HepG2 (cell line): ENCODE data around the gene FRRS1. TPM values are rescaled to one million over a fixed set of nuclear protein-coding genes. Genes with fewer than 3 reads are reported as not detected.
A peak's percentile ranks its signal among the peaks of the same experiment; 100 is the strongest.

Experiments used
- ELF1 ChIP-seq: sonication (generic); formaldehyde crosslinking; IDR thresholded peaks from 2 replicates; pipeline ENCODE4 v1.4.0; 2020; ENCODE audit warnings: missing genetic modification reagents
- ELF4 ChIP-seq: sonication (generic); formaldehyde crosslinking; IDR thresholded peaks from 2 replicates; pipeline ENCODE4 v1.5.0; 2020; ENCODE audit warnings: missing genetic modification reagents, mild to moderate bottlenecking, moderate library complexity, borderline replicate concordance
- GABPB1 ChIP-seq: IDR thresholded peaks from 2 replicates; pipeline ENCODE4 v1.6.1; 2016; ENCODE audit warnings: mild to moderate bottlenecking, missing genetic modification reagents, moderate library complexity, missing compliant biosample characterization
- HDAC2 ChIP-seq: sonication (generic); formaldehyde crosslinking; IDR thresholded peaks from 2 replicates; pipeline ENCODE4 v1.4.0; 2020; ENCODE audit warnings: missing genetic modification reagents
- HMGXB4 ChIP-seq, 2 experiments: sonication (generic) in 1 of 2; formaldehyde crosslinking in 1 of 2; IDR thresholded peaks; 2 replicates each; pipeline versions ENCODE4 v1.4.0 to v1.6.1; 2018 to 2020; ENCODE audit warnings: missing genetic modification reagents in 2 of 2, borderline replicate concordance in 1 of 2, low read depth in 1 of 2, mild to moderate bottlenecking in 1 of 2, missing biosample characterization in 1 of 2
- PHF5A ChIP-seq: IDR thresholded peaks from one replicate; pipeline ENCODE4 v1.6.1; 2018; ENCODE audit warnings: low read depth, missing genetic modification reagents; ENCODE audit not compliant: unreplicated experiment
- POLR2A ChIP-seq, 2 experiments: IDR thresholded peaks; 2 replicates each; pipeline ENCODE4 v1.6.1; 2011; ENCODE audit warnings: low read depth in 2 of 2, low read length in 2 of 2, mild to moderate bottlenecking in 1 of 2, moderate library complexity in 1 of 2; ENCODE audit not compliant: insufficient read depth in 1 of 2
- RARA ChIP-seq: IDR thresholded peaks from 2 replicates; pipeline ENCODE4 v1.6.1; 2016; ENCODE audit warnings: missing genetic modification reagents, missing compliant biosample characterization
- SAP130 ChIP-seq: IDR thresholded peaks from 2 replicates; pipeline ENCODE4 v1.6.1; 2016; ENCODE audit warnings: low read depth
- SIX1 ChIP-seq: sonication (generic); formaldehyde crosslinking; IDR thresholded peaks from 2 replicates; pipeline ENCODE4 v1.4.0; 2020; ENCODE audit warnings: missing genetic modification reagents, borderline replicate concordance
- SNAI1 ChIP-seq: sonication (generic); formaldehyde crosslinking; IDR thresholded peaks from 2 replicates; pipeline ENCODE4 v1.5.0; 2020; ENCODE audit warnings: mild to moderate bottlenecking, missing genetic modification reagents, borderline replicate concordance
- TRAFD1 ChIP-seq: sonication (generic); formaldehyde crosslinking; IDR thresholded peaks from 2 replicates; pipeline ENCODE4 v1.5.1; 2020; ENCODE audit warnings: missing genetic modification reagents, mild to moderate bottlenecking, borderline replicate concordance
- ZFP36 ChIP-seq: fragments of 150-350 bp; IDR thresholded peaks from 2 replicates; pipeline ENCODE4 v1.6.1; 2018; ENCODE audit warnings: borderline replicate concordance, low read length, low read depth; ENCODE audit not compliant: partially characterized antibody
- ZNF230 ChIP-seq: sonication (generic); formaldehyde crosslinking; IDR thresholded peaks from 2 replicates; pipeline ENCODE4 v1.4.0; 2020; ENCODE audit warnings: mild to moderate bottlenecking, missing genetic modification reagents
- ZNF720 ChIP-seq: sonication (generic); formaldehyde crosslinking; IDR thresholded peaks from 2 replicates; pipeline ENCODE4 v1.4.0; 2020; ENCODE audit warnings: missing genetic modification reagents
- ZNF792 ChIP-seq: IDR thresholded peaks from 2 replicates; pipeline ENCODE4 v1.6.1; 2016
- polyA plus RNA-seq, 8 experiments: library from polyadenylated mRNA; depleted of rRNA in 3 of 8; stranded (reverse) in 7 of 8; unstranded in 1 of 8; fragments of >200 nt; fragmentation: Illumina TruSeq in 4 of 8; extraction: Trizol in 4 of 8; gene quantifications; 2 replicates each; pipeline versions ENCODE4 v1.2.1 to v1.2.3, GENCODE V29; 2011 to 2016; ENCODE audit warnings: low read depth in 4 of 8, missing spikeins in 1 of 8, mixed read lengths in 1 of 8; ENCODE audit not compliant: insufficient read depth in 1 of 8
- total RNA-seq, 5 experiments: library from RNA; depleted of rRNA; stranded (reverse); fragments of >200 nt; fragmentation: Illumina TruSeq; extraction: Trizol; gene quantifications; 2 replicates each; pipeline ENCODE4 v1.2.3, GENCODE V29; 2016; ENCODE audit warnings: low read depth in 1 of 5
- TF ChIP-seq, protein P1 (sequence below): IDR thresholded peaks from 2 replicates; pipeline ENCODE4 v1.6.1; 2016; ENCODE audit warnings: control low read depth
- TF ChIP-seq, protein P2 (sequence below): sonication (generic); formaldehyde crosslinking; IDR thresholded peaks from 2 replicates; pipeline ENCODE4 v1.5.1; 2020; ENCODE audit warnings: missing genetic modification reagents, mild to moderate bottlenecking, borderline replicate concordance
- TF ChIP-seq, protein P3 (sequence below): IDR thresholded peaks from 2 replicates; pipeline ENCODE4 v1.6.1; 2016; ENCODE audit warnings: mild to moderate bottlenecking
- TF ChIP-seq, protein P4 (sequence below): sonication (generic); formaldehyde crosslinking; IDR thresholded peaks from 2 replicates; pipeline ENCODE4 v1.8.0; 2022; ENCODE audit warnings: missing genetic modification reagents, mild to moderate bottlenecking, moderate library complexity, borderline replicate concordance

The FRRS1 gene
- total and polyA plus RNA-seq, 2 of the 13 experiments (the other 11 are each of a cell fraction or from before 2014, with no cell fraction given): 22.6 to 23.4 TPM

DNA sequence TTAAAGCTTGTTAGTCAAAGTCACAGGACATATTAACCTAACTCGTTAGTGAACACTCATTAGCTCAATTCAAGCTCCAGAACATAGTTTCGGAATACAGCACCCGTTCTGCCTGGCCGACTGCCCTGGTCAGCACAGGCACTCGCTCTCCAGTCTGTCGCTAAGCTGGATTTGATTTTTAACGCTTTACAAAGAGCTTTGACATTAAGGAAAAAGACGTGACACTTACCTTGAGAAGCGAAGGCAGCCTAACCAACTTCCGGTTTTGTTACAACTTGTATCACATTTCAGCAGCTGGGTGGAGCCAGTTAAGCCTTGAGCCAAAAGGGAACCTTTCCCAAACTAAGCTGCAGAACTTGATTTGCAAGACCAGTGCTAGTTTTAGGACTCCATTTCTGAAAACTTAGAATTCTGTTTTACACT lies at the start of gene FRRS1 (continued):
- TF ChIP-seq ELF4 (CRISPR knock-in tag) (0 out of 2 replicates have a peak, but pooled peaks have one; percentile 45), RARA (CRISPR knock-in tag) (peak; percentile 24; the same call in 1 of the 2 replicates), SIX1 (CRISPR knock-in tag) (peak; percentile 92; the same call in 1 of the 2 replicates), PHF5A (CRISPR knock-in tag) (no peak), HMGXB4 (CRISPR knock-in tag; IDR thresholded peaks at IDR 0.05; ENCODE audit: borderline replicate concordance in 1 of 2, low read depth in 1 of 2) (0 out of 4 replicates have a peak, but pooled peaks of 1 of the 2 experiments have one; percentile 39), GABPB1 (CRISPR knock-in tag) (peak; percentile 75), ELF1 (CRISPR knock-in tag) (peak; percentile 89), ZNF720 (CRISPR knock-in tag) (no peak), TRAFD1 (CRISPR knock-in tag) (no peak), HDAC2 (0 out of 2 replicates have a peak, but pooled peaks have one; percentile 33), POLR2A (IDR thresholded peaks at IDR 0.05; ENCODE audit: insufficient read depth in 1 of 2, low read depth in 2 of 2, low read length in 2 of 2) (peak; percentile 49 to 51; a peak in 2 of 4 replicates), ZFP36 (no peak), SAP130 (CRISPR knock-in tag) (peak; percentile 77), SNAI1 (CRISPR knock-in tag) (no peak), ZNF792 (CRISPR knock-in tag) (no peak), ZNF230 (0 out of 2 replicates have a peak, but pooled peaks have one; percentile 33)
- TF ChIP-seq, protein P1, sequence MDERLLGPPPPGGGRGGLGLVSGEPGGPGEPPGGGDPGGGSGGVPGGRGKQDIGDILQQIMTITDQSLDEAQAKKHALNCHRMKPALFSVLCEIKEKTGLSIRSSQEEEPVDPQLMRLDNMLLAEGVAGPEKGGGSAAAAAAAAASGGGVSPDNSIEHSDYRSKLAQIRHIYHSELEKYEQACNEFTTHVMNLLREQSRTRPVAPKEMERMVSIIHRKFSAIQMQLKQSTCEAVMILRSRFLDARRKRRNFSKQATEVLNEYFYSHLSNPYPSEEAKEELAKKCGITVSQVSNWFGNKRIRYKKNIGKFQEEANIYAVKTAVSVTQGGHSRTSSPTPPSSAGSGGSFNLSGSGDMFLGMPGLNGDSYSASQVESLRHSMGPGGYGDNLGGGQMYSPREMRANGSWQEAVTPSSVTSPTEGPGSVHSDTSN (CRISPR knock-in tag): no peak
- TF ChIP-seq, protein P2, sequence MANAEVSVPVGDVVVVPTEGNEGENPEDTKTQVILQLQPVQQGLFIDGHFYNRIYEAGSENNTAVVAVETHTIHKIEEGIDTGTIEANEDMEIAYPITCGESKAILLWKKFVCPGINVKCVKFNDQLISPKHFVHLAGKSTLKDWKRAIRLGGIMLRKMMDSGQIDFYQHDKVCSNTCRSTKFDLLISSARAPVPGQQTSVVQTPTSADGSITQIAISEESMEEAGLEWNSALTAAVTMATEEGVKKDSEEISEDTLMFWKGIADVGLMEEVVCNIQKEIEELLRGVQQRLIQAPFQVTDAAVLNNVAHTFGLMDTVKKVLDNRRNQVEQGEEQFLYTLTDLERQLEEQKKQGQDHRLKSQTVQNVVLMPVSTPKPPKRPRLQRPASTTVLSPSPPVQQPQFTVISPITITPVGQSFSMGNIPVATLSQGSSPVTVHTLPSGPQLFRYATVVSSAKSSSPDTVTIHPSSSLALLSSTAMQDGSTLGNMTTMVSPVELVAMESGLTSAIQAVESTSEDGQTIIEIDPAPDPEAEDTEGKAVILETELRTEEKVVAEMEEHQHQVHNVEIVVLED (CRISPR knock-in tag): 0 out of 2 replicates have a peak, but pooled peaks have one; percentile 23
- TF ChIP-seq, protein P3, sequence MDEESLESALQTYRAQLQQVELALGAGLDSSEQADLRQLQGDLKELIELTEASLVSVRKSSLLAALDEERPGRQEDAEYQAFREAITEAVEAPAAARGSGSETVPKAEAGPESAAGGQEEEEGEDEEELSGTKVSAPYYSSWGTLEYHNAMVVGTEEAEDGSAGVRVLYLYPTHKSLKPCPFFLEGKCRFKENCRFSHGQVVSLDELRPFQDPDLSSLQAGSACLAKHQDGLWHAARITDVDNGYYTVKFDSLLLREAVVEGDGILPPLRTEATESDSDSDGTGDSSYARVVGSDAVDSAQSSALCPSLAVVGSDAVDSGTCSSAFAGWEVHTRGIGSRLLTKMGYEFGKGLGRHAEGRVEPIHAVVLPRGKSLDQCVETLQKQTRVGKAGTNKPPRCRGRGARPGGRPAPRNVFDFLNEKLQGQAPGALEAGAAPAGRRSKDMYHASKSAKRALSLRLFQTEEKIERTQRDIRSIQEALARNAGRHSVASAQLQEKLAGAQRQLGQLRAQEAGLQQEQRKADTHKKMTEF (CRISPR knock-in tag): 0 out of 2 replicates have a peak, but pooled peaks have one; percentile 39
- TF ChIP-seq, protein P4, sequence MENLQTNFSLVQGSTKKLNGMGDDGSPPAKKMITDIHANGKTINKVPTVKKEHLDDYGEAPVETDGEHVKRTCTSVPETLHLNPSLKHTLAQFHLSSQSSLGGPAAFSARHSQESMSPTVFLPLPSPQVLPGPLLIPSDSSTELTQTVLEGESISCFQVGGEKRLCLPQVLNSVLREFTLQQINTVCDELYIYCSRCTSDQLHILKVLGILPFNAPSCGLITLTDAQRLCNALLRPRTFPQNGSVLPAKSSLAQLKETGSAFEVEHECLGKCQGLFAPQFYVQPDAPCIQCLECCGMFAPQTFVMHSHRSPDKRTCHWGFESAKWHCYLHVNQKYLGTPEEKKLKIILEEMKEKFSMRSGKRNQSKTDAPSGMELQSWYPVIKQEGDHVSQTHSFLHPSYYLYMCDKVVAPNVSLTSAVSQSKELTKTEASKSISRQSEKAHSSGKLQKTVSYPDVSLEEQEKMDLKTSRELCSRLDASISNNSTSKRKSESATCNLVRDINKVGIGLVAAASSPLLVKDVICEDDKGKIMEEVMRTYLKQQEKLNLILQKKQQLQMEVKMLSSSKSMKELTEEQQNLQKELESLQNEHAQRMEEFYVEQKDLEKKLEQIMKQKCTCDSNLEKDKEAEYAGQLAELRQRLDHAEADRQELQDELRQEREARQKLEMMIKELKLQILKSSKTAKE (CRISPR knock-in tag): no peak
